ENCODE measurements around the gene TAS1R3. TPM values are rescaled to one million over a fixed set of nuclear protein-coding genes. Genes with fewer than 3 reads are reported as not detected.
A peak's percentile ranks its signal among the peaks of the same experiment; 100 is the strongest.

Gene TAS1R3
- total RNA-seq, 1 donor = 0.09 TPM

- DNase-seq (ENCODE audit: low read depth) = no peak
- no peak overlapping the region for H3K4me3 ChIP-seq (ENCODE audit: low read depth, low read length)
- TF ChIP-seq CTCF (IDR thresholded peaks at IDR 0.05; ENCODE audit: insufficient read depth, low read length) = no peak
Observed at GRCh38 chr1:1370771-1371300, 39.8 kb downstream of the TAS1R3 start.

- DNase-seq (ENCODE audit: low read depth) = no peak
- H3K4me3 ChIP-seq (ENCODE audit: low read depth, low read length) = no peak overlapping the region
- TF ChIP-seq CTCF (IDR thresholded peaks at IDR 0.05; ENCODE audit: insufficient read depth, low read length) = no peak
Observed at GRCh38 chr1:1371364-1371745, 40.3 kb downstream of the TAS1R3 start.

- peak; percentile 96 for TF ChIP-seq CTCF (IDR thresholded peaks at IDR 0.05; ENCODE audit: insufficient read depth, low read length)
- H3K4me3 ChIP-seq (ENCODE audit: low read depth, low read length) = peak overlapping the region; percentile 5
- peak; percentile 54 for DNase-seq (ENCODE audit: low read depth)
Observed at GRCh38 chr1:1371746-1372711, 40.9 kb downstream of the TAS1R3 start.

- TF ChIP-seq CTCF (IDR thresholded peaks at IDR 0.05; ENCODE audit: insufficient read depth, low read length) = no peak
- peak overlapping the region; percentile 90 for H3K4me3 ChIP-seq (ENCODE audit: low read depth, low read length)
- DNase-seq (ENCODE audit: low read depth) = no peak
Observed at GRCh38 chr1:1373051-1373814, 42.2 kb downstream of the TAS1R3 start.

- no peak for DNase-seq (ENCODE audit: low read depth)
- TF ChIP-seq CTCF (IDR thresholded peaks at IDR 0.05; ENCODE audit: insufficient read depth, low read length) = no peak
- H3K4me3 ChIP-seq (ENCODE audit: low read depth, low read length) = peak overlapping the region; percentile 90
Observed at GRCh38 chr1:1373815-1374588, 42.9 kb downstream of the TAS1R3 start.

GRCh38 chr1:1374589-1374928 is 43.5 kb downstream of the TAS1R3 start:
- no peak for TF ChIP-seq CTCF (IDR thresholded peaks at IDR 0.05; ENCODE audit: insufficient read depth, low read length)
- H3K4me3 ChIP-seq (ENCODE audit: low read depth, low read length) = peak overlapping the region; percentile 90
- no peak for DNase-seq (ENCODE audit: low read depth)

Data from fibroblast of the aortic adventitia (primary cell).